Central memory CD8-positive, alpha-beta T cell (primary cell): ENCODE data around the gene TSPAN18.

Experiments used
- ATAC-seq: fragments of 150-1000 bp; cut with Tn5 transposase; replicated peaks from 2 replicates; pipeline ENCODE4 v1.10.0; 2022; ENCODE audit warnings: mild to moderate bottlenecking, moderate FRiP score, moderate number of reproducible peaks; ENCODE audit not compliant: poor library complexity, severe bottlenecking; ENCODE audit errors: extremely low read depth
- DNase-seq, 2 donors: peaks; one replicate each; pipeline ENCODE4 v3.0.0; 2021; ENCODE audit warnings: low spot score in 2 of 2
- H3K27ac Mint-ChIP-seq: one replicate; pipeline ENCODE4 v1.8.0; 2022; ENCODE audit warnings: low read depth, mild to moderate bottlenecking, moderate library complexity, mixed read lengths
- H3K27me3 Mint-ChIP-seq: one replicate; pipeline ENCODE4 v1.8.0; 2022; ENCODE audit warnings: mixed read lengths
- H3K36me3 Mint-ChIP-seq: one replicate; pipeline ENCODE4 v1.8.0; 2022; ENCODE audit warnings: mild to moderate bottlenecking, moderate library complexity, mixed read lengths; ENCODE audit not compliant: insufficient read depth
- H3K4me1 Mint-ChIP-seq: one replicate; pipeline ENCODE4 v1.8.0; 2022; ENCODE audit warnings: mixed read lengths
- H3K4me3 Mint-ChIP-seq: one replicate; pipeline ENCODE4 v1.8.0; 2022; ENCODE audit warnings: mild to moderate bottlenecking, moderate library complexity, mixed read lengths
- H3K9me3 Mint-ChIP-seq: one replicate; pipeline ENCODE4 v1.8.0; 2022; ENCODE audit warnings: mixed read lengths

TSPAN18 gene

GRCh38 chr11:44949160-44950030 is 222.6 kb downstream of the TSPAN18 start:
- Mint-ChIP-seq H3K27ac (peak overlapping the region; percentile 83), H3K4me1 (peaks cover 34% of the 10 kb centered on the region), H3K27me3 (no peaks in the 10 kb centered on the region), H3K9me3 (no peaks in the 10 kb centered on the region), H3K4me3 (peak overlapping the region; percentile 88), H3K36me3 (peaks cover 5% of the 10 kb centered on the region)
- DNase-seq (no peak), ATAC-seq (peak; percentile 30)

GRCh38 chr11:44950031-44950624 is 223.4 kb downstream of the TSPAN18 start:
- H3K36me3 Mint-ChIP-seq = peaks cover 5% of the 10 kb centered on the region
- ATAC-seq = peak; percentile 33
- no peaks in the 10 kb centered on the region for H3K9me3 Mint-ChIP-seq
- peak overlapping the region; percentile 83 for H3K27ac Mint-ChIP-seq
- DNase-seq = no peak
- peak overlapping the region; percentile 88 for H3K4me3 Mint-ChIP-seq
- peaks cover 27% of the 10 kb centered on the region for H3K4me1 Mint-ChIP-seq
- H3K27me3 Mint-ChIP-seq = no peaks in the 10 kb centered on the region

- Mint-ChIP-seq H3K36me3 (peaks cover 5% of the 10 kb centered on the region), H3K4me1 (peaks cover 27% of the 10 kb centered on the region), H3K27ac (peak within 1 kb of the TSS; percentile 83), H3K4me3 (peak within 1 kb of the TSS; percentile 88), H3K9me3 (no peaks in the 10 kb centered on the region), H3K27me3 (no peaks in the 10 kb centered on the region)
- peak; percentile 44 to 50 for DNase-seq
- peak; percentile 74 for ATAC-seq
Observed at GRCh38 chr11:44950625-44951476, 224.1 kb downstream of the TSPAN18 start, which contains the start of gene TP53I11. Gene TP53I11, minus strand, starts transcription at chr11:44950883. Its CDS starts 12,548 bp downstream, at chr11:44938335.

- H3K4me3 Mint-ChIP-seq = peak overlapping the region; percentile 67
- peaks cover 3% of the 10 kb centered on the region for H3K36me3 Mint-ChIP-seq
- H3K27me3 Mint-ChIP-seq = no peaks in the 10 kb centered on the region
- H3K27ac Mint-ChIP-seq = no peak overlapping the region
- no peaks in the 10 kb centered on the region for H3K9me3 Mint-ChIP-seq
- DNase-seq (no peak), ATAC-seq (no peak)
- H3K4me1 Mint-ChIP-seq = peaks cover 22% of the 10 kb centered on the region
Observed at GRCh38 chr11:44952082-44952481, 225.3 kb downstream of the TSPAN18 start.

GRCh38 chr11:44952500-44953260 is 225.9 kb downstream of the TSPAN18 start:
- Mint-ChIP-seq H3K36me3 (peaks cover 3% of the 10 kb centered on the region), H3K27me3 (no peaks in the 10 kb centered on the region), H3K4me3 (no peak overlapping the region), H3K4me1 (peaks cover 19% of the 10 kb centered on the region), H3K9me3 (no peaks in the 10 kb centered on the region), H3K27ac (no peak overlapping the region)
- DNase-seq (no peak), ATAC-seq (no peak)

- no peak for DNase-seq
- H3K36me3 Mint-ChIP-seq = peaks cover 3% of the 10 kb centered on the region
- H3K9me3 Mint-ChIP-seq = no peaks in the 10 kb centered on the region
- no peak overlapping the region for H3K27ac Mint-ChIP-seq
- H3K4me1 Mint-ChIP-seq = peaks cover 11% of the 10 kb centered on the region
- ATAC-seq = no peak
- H3K4me3 Mint-ChIP-seq = no peak overlapping the region
- no peaks in the 10 kb centered on the region for H3K27me3 Mint-ChIP-seq
Observed at GRCh38 chr11:44954051-44954906, 227.5 kb downstream of the TSPAN18 start.

- Mint-ChIP-seq H3K9me3 (no peaks in the 10 kb centered on the region), H3K27ac (no peak overlapping the region), H3K36me3 (peaks cover 2% of the 10 kb centered on the region), H3K4me3 (no peak overlapping the region), H3K4me1 (peaks cover 10% of the 10 kb centered on the region), H3K27me3 (no peaks in the 10 kb centered on the region)
- DNase-seq = no peak
- ATAC-seq = no peak
Observed at GRCh38 chr11:44955015-44955738, 228.4 kb downstream of the TSPAN18 start.

- ATAC-seq = no peak
- no peak overlapping the region for H3K4me3 Mint-ChIP-seq
Observed at GRCh38 chr11:44957040-44957515, 230.3 kb downstream of the TSPAN18 start.

GRCh38 chr11:44957776-44958564 is 231.2 kb downstream of the TSPAN18 start:
- Mint-ChIP-seq H3K36me3 (no peaks in the 10 kb centered on the region), H3K4me1 (peaks cover 5% of the 10 kb centered on the region), H3K4me3 (no peak overlapping the region), H3K27me3 (no peaks in the 10 kb centered on the region), H3K27ac (no peak overlapping the region), H3K9me3 (no peaks in the 10 kb centered on the region)
- ATAC-seq = no peak
- no peak for DNase-seq

More at GRCh38 chr11:44957040-44957515, 230.3 kb downstream of the TSPAN18 start:
- Mint-ChIP-seq H3K27ac (no peak overlapping the region), H3K36me3 (no peaks in the 10 kb centered on the region), H3K9me3 (no peaks in the 10 kb centered on the region), H3K27me3 (no peaks in the 10 kb centered on the region), H3K4me1 (peaks cover 5% of the 10 kb centered on the region)
- no peak for DNase-seq

GRCh38 chr11:44959064-44959463 is 232.3 kb downstream of the TSPAN18 start:
- Mint-ChIP-seq H3K27ac (no peak overlapping the region), H3K36me3 (no peaks in the 10 kb centered on the region), H3K27me3 (no peaks in the 10 kb centered on the region), H3K4me1 (peaks cover 6% of the 10 kb centered on the region), H3K4me3 (no peak overlapping the region), H3K9me3 (no peaks in the 10 kb centered on the region)
- DNase-seq = no peak
- ATAC-seq = no peak
